Memory B cell (primary cell): ENCODE results near the gene ZSWIM6.
A peak's percentile ranks its signal among the peaks of the same experiment; 100 is the strongest.
"Not testable (repeated sequence)": the region's sequence is repeated elsewhere in the genome, so short reads cannot be mapped to it uniquely, and the experiment has no call there.

Experiments used
- ATAC-seq: fragments of 150-1000 bp; cut with Tn5 transposase; 2 replicates; pipeline ENCODE4 v1.10.0; 2021; ENCODE audit warnings: low read depth, mild to moderate bottlenecking, moderate library complexity
- DNase-seq, 2 donors: peaks; one replicate each; pipeline ENCODE4 v3.0.0; 2022; ENCODE audit warnings: low spot score in 2 of 2
- H3K27ac Mint-ChIP-seq: one replicate; pipeline ENCODE4 v1.8.0; 2022; ENCODE audit warnings: mild to moderate bottlenecking, moderate library complexity, mixed read lengths
- H3K27me3 Mint-ChIP-seq: one replicate; pipeline ENCODE4 v1.8.0; 2022; ENCODE audit warnings: mixed read lengths
- H3K36me3 Mint-ChIP-seq: one replicate; pipeline ENCODE4 v1.8.0; 2022; ENCODE audit warnings: mild to moderate bottlenecking, mixed read lengths
- H3K4me1 Mint-ChIP-seq: one replicate; pipeline ENCODE4 v1.8.0; 2022; ENCODE audit warnings: mixed read lengths
- H3K4me3 Mint-ChIP-seq: one replicate; pipeline ENCODE4 v1.8.0; 2022; ENCODE audit warnings: mild to moderate bottlenecking, moderate library complexity, mixed read lengths
- H3K9me3 Mint-ChIP-seq: one replicate; pipeline ENCODE4 v1.8.0; 2022; ENCODE audit warnings: mixed read lengths

The ZSWIM6 gene

DNA sequence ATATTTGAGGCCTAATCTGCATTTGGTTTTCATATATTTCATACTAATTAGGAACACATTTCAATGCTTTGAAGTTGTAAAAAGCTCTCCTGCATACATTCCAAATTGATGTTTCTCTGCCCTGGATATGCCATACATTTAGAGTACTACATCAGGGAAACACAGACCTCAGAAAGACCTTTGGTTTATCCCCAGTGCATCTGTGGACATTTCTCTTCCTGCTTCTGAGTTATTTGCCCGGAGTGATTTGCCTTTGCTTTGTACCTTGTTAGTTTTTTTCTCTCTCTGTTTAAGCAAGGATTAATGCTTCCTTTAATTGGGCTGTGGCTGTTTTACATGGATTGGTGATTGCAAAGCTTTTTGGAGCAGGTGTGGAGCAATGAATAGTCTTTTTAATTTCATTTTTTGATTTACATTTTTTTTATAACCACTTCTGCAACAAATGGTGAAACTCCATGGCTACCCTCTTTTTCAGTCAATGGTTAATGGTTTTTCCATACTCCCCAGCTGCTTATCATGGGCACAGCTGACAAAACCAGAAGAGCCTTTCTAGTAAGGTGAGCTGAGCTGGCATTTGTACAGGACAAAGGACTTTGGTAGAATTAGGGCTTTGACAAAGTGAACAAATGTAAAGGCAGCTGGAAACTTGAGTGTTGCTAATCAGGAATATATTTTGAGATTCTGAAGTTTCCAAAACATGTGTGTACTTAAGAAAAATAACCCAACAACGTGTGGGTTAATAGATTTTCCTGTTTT is 54.2 kb downstream of the ZSWIM6 start:
- H3K4me3 Mint-ChIP-seq = no peak overlapping the region
- H3K9me3 Mint-ChIP-seq = peaks cover 2% of the 10 kb centered on the region
- H3K4me1 Mint-ChIP-seq = peaks cover 10% of the 10 kb centered on the region
- ATAC-seq (no peak), DNase-seq (no peak)
- H3K27ac Mint-ChIP-seq = no peak overlapping the region
- peaks cover 2% of the 10 kb centered on the region for H3K36me3 Mint-ChIP-seq
- no peaks in the 10 kb centered on the region for H3K27me3 Mint-ChIP-seq

DNA sequence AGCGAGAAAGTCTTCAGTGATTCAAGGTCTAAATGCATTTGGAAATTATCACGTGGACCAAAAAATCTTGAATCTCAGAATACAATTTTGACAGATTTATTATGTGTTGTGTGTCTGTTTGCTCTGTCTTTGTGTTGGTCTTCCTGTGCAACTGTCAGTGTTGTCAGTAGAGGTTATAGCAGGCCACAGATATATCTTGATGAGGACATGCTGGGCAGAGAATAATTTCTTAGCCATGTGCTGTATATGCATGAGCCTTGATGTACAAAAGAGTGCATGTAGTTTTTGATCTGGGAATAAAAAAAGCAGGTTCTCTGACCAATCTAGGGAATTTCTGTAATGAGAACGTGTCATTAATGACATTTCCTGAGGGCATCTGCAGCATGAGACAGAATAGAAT is 57.6 kb downstream of the ZSWIM6 start:
- H3K4me3 Mint-ChIP-seq = no peak overlapping the region
- H3K9me3 Mint-ChIP-seq = no peaks in the 10 kb centered on the region
- H3K36me3 Mint-ChIP-seq = peaks cover 6% of the 10 kb centered on the region
- no peak for ATAC-seq
- H3K27ac Mint-ChIP-seq = no peak overlapping the region
- no peaks in the 10 kb centered on the region for H3K27me3 Mint-ChIP-seq
- DNase-seq = no peak
- H3K4me1 Mint-ChIP-seq = peaks cover 9% of the 10 kb centered on the region

DNA sequence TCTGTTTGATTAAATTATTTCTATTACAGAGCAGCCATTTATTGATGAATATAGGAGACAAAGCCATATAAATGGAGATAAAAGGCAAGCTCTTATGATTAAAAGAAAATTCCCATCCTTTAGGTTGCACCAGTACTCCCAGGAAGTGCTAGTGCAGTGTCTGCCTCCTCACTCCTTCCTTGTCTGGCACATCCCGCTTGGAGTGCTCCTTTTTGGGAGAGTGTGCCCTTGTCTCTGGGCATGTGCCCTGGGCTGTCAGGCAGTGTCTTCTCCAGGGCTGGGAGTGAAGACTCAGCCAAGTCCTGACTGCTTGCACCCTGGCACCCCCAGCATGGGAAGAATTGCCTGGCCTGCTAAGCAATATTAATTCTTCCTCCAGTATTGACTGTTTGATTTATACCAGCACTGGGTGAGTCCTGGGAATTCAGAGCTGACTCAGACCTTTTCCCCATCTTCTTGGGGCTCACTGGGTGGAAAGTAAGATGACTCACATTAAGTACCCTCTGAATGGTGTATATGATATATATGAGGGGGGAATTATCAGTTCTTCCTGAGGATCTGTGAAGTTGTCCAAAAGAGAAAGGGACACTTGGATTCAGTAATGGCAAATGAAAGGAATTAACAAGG is 62.1 kb downstream of the ZSWIM6 start:
- Mint-ChIP-seq H3K36me3 (peaks cover 6% of the 10 kb centered on the region), H3K27me3 (no peaks in the 10 kb centered on the region), H3K27ac (no peak overlapping the region), H3K4me3 (no peak overlapping the region), H3K9me3 (no peaks in the 10 kb centered on the region), H3K4me1 (peaks cover 6% of the 10 kb centered on the region)
- DNase-seq (no peak), ATAC-seq (no peak)

DNA sequence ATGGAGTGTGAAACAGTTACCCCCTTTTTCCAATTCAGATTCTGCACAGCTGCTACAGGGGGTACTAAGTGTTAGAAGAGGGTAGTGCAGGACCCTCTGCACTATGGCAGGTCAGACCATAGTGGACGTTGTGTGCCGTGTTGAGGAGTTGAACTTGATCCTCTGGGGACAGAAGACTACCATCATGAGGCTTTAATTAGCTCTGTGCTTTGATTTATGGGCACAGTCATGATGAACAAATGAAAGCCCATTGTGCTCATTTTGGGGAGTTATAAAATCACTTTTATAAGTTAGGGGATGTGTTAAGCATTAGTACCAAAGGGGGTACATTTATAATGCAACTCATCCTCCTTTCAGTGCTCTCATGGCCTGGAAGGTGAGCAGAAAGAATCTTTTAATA is 62.7 kb downstream of the ZSWIM6 start:
- H3K4me1 Mint-ChIP-seq = peaks cover 10% of the 10 kb centered on the region
- H3K27ac Mint-ChIP-seq = no peak overlapping the region
- DNase-seq = no peak
- H3K9me3 Mint-ChIP-seq = no peaks in the 10 kb centered on the region
- ATAC-seq = no peak
- no peaks in the 10 kb centered on the region for H3K27me3 Mint-ChIP-seq
- H3K36me3 Mint-ChIP-seq = peaks cover 6% of the 10 kb centered on the region
- H3K4me3 Mint-ChIP-seq = no peak overlapping the region

DNA sequence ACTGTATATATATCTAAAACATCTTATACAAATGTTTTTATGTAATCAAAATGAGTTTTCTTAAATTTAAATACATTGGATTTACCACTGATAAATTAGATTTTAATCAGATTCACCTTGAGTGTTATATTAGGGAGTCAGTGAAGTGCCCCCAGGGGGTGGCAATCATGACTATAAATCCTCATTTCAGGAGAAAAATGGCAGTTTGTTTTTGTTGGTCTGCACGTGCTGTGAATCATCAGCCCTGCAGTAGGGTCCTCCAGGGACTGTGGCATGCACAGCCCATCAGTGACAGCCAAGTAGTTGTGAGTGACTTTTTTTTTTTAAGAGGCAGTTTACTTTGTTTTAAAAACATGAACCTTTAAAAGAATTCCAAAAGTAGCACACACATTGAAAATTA is 65.2 kb downstream of the ZSWIM6 start:
- peaks cover 19% of the 10 kb centered on the region for H3K4me1 Mint-ChIP-seq
- no peak overlapping the region for H3K27ac Mint-ChIP-seq
- ATAC-seq (no peak), DNase-seq (no peak)
- no peak overlapping the region for H3K4me3 Mint-ChIP-seq
- no peaks in the 10 kb centered on the region for H3K27me3 Mint-ChIP-seq
- H3K36me3 Mint-ChIP-seq = peaks cover 2% of the 10 kb centered on the region
- no peaks in the 10 kb centered on the region for H3K9me3 Mint-ChIP-seq

DNA sequence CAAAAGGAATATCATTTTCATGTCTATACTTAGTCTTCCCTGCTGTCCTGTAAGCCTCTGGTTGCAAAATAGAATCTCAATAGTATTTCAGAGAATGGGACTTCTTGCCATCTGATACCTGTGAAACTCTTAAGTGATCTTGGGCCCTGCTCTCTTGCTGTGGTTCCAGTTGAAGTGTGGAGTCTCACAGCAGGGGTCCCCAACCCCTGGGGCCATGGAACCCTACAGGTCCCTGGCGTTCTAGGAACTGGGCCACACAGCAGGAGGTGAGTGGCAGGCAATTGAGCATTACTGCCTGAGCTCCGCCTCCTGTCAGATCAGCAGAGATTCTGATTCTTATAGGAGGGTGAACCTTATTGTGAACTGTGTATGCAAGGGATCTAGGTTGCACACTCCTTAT is 65.9 kb downstream of the ZSWIM6 start:
- Mint-ChIP-seq H3K27me3 (no peaks in the 10 kb centered on the region), H3K36me3 (no peaks in the 10 kb centered on the region), H3K27ac (no peak overlapping the region), H3K4me1 (peaks cover 22% of the 10 kb centered on the region), H3K9me3 (no peaks in the 10 kb centered on the region), H3K4me3 (no peak overlapping the region)
- ATAC-seq = no peak
- DNase-seq = no peak

DNA sequence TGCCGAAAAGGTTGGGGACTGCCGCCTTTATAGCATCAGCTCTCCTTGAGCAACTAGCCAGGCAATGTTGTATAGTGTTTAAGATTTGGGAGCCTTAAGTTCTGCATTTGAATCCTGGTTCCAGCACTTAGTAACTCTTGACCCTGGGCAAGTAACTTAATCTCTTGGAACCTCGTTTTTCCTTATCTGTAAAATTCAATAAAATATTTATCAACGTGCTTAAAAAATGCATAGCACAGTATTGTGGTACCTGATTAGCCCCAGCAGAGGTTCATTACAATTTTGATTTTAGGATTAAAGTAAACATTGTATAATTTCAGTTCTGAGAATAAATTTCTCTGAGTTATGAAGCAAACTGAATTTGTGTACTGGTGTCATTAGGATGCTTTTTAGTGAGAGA is 66.4 kb downstream of the ZSWIM6 start:
- Mint-ChIP-seq H3K27me3 (no peaks in the 10 kb centered on the region), H3K4me1 (peaks cover 22% of the 10 kb centered on the region), H3K9me3 (no peaks in the 10 kb centered on the region), H3K27ac (no peak overlapping the region), H3K4me3 (no peak overlapping the region), H3K36me3 (no peaks in the 10 kb centered on the region)
- DNase-seq (no peak), ATAC-seq (no peak)

DNA sequence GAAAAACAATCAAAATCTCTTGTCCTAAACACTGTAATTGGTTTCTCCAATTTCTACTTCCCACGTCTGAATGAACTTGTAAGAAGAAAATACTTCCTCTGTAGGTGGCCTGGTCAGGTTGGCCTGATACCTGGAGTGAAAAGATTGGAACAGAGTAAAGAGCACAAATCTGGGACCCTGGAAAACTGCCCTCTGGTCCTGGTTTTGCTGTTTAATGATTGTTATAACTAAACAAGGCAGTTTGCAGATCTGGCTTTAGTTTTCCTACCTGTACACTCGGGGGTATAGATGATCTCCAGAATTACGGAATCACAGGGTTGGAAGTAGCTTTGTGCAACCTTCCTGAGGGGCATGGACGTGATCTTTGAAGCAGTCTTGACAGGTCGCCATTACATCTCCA is 67.6 kb downstream of the ZSWIM6 start:
- ATAC-seq = no peak
- no peak overlapping the region for H3K4me3 Mint-ChIP-seq

DNA sequence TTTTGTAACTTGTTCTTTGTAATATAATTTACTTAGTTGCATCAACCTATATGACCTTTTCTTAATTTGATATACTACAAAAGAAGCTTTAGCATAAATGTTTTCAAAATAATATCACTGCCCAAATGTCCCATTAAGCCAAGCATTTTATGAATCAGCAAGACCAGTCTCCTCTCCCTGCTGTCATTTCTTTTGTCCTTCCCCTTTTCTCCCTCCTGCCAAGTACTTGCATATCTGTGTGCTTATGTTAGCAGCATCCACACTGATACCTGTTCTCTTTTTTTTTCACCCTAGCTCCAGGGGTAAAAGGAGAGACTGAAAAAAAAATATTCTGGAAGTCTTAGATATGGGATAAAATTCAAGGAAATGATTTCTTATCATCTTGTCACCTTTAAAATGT is 69.7 kb downstream of the ZSWIM6 start:
- H3K36me3 Mint-ChIP-seq = no peaks in the 10 kb centered on the region
- DNase-seq = no peak
- H3K9me3 Mint-ChIP-seq = no peaks in the 10 kb centered on the region
- no peaks in the 10 kb centered on the region for H3K27me3 Mint-ChIP-seq
- no peak overlapping the region for H3K27ac Mint-ChIP-seq
- H3K4me3 Mint-ChIP-seq = no peak overlapping the region
- peak; percentile 34 for ATAC-seq
- peaks cover 20% of the 10 kb centered on the region for H3K4me1 Mint-ChIP-seq

More for the DNA sequence above, 67.6 kb downstream of the ZSWIM6 start:
- Mint-ChIP-seq H3K27ac (peak overlapping the region; percentile 51), H3K9me3 (no peaks in the 10 kb centered on the region), H3K27me3 (no peaks in the 10 kb centered on the region), H3K36me3 (no peaks in the 10 kb centered on the region), H3K4me1 (peaks cover 20% of the 10 kb centered on the region)
- no peak for DNase-seq

DNA sequence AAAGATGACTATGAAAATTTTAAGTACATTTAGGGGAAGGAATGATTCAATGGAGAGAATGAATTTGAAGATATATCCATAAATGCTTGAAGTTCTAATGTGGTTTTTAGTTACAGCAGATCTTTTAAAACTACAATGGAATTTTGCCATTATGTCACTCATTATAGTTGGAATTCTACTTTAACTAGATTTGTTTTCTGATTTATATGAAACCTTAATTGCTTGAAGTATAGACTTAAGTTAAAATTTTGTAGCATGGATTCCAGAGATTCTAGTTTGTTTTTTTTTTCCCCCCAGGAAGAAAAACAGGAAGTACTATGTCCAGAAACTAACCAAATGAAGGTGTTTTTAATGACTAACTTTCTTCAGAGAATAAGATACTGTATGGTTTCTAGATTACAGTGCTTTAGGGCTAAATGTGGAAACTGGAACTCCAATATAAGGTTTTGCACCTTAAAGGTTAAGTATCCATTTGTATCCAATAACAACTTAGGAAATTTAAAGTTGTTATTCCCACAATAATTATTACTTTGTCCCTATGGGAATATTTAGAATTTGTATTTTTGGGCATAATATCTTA is 70.3 kb downstream of the ZSWIM6 start:
- Mint-ChIP-seq H3K9me3 (no peaks in the 10 kb centered on the region), H3K27me3 (no peaks in the 10 kb centered on the region), H3K4me1 (peaks cover 20% of the 10 kb centered on the region), H3K27ac (no peak overlapping the region), H3K4me3 (no peak overlapping the region), H3K36me3 (no peaks in the 10 kb centered on the region)
- DNase-seq = no peak
- ATAC-seq = no peak

DNA sequence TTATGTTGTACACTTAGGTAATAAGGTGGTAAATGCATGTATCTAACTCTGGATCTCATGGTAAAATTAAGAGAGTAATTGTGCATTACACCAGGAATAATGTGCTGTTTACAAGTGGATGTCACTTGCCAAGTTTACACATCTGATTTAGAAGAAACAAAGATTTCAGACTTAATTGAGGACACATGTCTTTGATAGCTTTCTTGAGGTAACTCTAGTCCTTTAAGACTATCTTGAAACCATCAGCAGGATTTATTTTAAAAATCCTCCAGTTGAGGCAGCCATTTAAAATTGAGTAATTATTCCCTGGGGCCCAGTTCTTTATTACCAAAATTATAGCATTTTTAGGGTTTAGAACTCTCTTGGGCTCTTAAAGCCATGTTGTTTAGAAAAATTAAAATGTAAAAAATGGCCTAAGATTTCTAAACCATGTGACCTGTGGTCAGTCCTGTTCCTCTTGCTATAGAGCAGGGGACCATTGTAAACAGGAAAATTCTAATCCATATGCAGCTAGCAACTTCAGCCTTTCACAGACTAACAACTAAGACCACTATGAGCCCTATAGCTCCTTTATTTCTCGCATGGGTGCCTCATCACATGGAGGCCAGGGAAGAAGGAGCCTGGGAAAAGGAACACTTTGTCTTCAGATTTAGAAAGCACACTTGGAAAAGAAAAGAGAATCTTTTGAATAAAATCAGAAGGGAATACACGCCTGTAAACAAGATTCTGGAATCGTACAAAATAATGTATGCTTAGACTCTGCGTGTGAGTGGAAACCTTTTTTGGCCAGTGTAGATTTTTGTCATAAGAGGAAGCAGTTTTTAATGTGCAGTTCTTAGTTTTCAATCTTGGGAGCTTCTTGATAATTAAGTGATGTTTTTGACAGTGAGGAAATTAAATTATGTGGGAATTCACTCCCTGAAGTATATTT is 71.2 kb downstream of the ZSWIM6 start:
- no peak overlapping the region for H3K27ac Mint-ChIP-seq
- DNase-seq = no peak
- H3K4me1 Mint-ChIP-seq = peaks cover 24% of the 10 kb centered on the region
- no peak overlapping the region for H3K4me3 Mint-ChIP-seq
- ATAC-seq = no peak
- H3K36me3 Mint-ChIP-seq = no peaks in the 10 kb centered on the region
- no peaks in the 10 kb centered on the region for H3K27me3 Mint-ChIP-seq
- no peaks in the 10 kb centered on the region for H3K9me3 Mint-ChIP-seq

DNA sequence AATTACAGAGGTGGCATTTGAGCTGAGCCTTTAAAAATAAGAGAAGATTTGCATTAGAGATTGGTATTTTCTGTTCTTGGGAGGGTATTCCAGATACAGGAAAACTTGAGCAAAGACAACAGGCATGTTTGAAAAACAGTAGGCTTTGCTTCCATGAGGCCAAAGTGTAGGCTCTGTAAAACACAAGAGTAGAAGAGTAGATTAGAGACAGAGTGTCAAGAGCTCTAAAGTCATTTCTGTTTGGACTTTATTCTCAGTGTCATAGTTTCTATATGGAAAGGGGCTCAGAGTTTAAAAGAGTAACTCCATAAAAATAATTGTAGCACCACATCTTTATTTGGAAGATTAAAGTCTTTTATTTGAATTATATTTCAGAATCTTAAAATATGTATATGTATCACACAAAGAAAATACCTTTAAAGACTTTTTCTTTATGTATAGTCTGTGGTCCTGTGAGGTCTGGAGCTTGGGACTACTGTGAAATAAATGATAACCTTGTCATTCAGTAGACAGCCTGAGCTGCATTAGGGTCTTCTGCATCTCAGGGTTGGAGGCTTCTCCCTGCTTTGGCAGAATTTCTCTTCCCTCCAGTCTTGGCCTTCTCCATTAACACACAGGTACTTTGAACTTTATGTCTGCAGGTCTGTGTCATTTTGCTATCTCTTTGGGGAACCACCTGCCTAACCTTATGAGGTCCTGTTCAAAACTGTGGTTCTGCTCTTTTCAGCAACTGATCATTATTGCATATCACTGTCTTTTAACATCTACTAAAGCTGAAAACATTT is 73.6 kb downstream of the ZSWIM6 start:
- H3K36me3 Mint-ChIP-seq = no peaks in the 10 kb centered on the region
- no peak for ATAC-seq
- no peak for DNase-seq
- no peak overlapping the region for H3K4me3 Mint-ChIP-seq
- H3K27ac Mint-ChIP-seq = no peak overlapping the region
- peaks cover 24% of the 10 kb centered on the region for H3K4me1 Mint-ChIP-seq
- H3K9me3 Mint-ChIP-seq = no peaks in the 10 kb centered on the region
- H3K27me3 Mint-ChIP-seq = no peaks in the 10 kb centered on the region

DNA sequence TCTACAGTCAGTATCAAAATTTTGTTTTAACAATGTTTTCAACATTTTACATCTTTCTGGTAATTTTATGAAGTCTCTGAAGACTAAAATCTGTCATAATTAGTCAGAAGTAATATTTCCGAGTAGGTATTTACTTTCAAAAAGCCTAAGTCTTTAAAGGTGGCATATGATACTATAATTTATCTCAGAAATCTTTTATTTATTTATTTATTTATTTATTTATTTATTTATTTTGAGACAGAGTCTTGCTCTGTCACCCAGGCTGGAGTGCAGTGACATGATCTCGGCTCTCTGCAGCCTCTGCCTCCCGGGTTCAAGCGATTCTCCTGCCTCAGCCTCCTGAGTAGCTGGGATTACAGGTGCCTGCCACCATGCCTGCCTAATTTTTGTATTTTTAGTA is 74.4 kb downstream of the ZSWIM6 start:
- H3K4me3 Mint-ChIP-seq, H3K27ac Mint-ChIP-seq, ATAC-seq, H3K27me3 Mint-ChIP-seq, H3K36me3 Mint-ChIP-seq, DNase-seq, H3K9me3 Mint-ChIP-seq: not testable (repeated sequence)
- peaks cover 22% of the 10 kb centered on the region for H3K4me1 Mint-ChIP-seq
